ENCODE measurements around the gene MRC1. TPM values are rescaled to one million over a fixed set of nuclear protein-coding genes. Genes with fewer than 3 reads are reported as not detected.

MRC1 gene
- total RNA-seq, 1 experiment from 2014 or later, result 0.07 TPM

DNA sequence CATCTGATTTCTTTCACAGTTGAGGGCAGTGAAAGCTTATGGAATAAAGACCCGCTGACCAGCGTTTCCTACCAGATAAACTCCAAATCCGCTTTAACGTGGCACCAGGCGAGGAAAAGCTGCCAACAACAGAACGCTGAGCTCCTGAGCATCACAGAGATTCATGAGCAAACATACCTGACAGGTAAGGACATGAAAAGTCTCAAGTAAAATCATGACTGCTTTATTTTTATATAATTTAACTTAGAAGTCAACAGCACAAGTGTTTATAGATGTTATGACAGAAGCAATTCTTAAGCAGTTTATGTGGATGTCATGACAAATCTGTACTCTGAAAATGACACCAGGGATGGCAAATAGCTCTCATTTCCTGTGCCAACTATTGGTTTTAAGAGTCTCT is 24.5 kb downstream of the MRC1 start:
- Histone ChIP-seq H3K79me2 (ENCODE audit: low read depth) (no peaks in the 10 kb centered on the region), H3K27me3 (ENCODE audit: insufficient read depth, low read depth) (no peaks in the 10 kb centered on the region), H3F3A (ENCODE audit: insufficient read depth, low read depth) (no peaks in the 10 kb centered on the region), H3K36me3 (ENCODE audit: low read depth) (no peaks in the 10 kb centered on the region), H4K20me1 (ENCODE audit: insufficient read depth) (no peaks in the 10 kb centered on the region), H3K4me3 (no peak overlapping the region), H3K4me2 (no peak overlapping the region), H3K27ac (no peak overlapping the region), H3K9me3 (ENCODE audit: insufficient read depth, low read depth) (no peaks in the 10 kb centered on the region), H3K9me2 (ENCODE audit: insufficient read depth) (no peaks in the 10 kb centered on the region), H3K4me1 (replicated peaks; ENCODE audit: insufficient read depth) (peaks cover 9% of the 10 kb centered on the region), H2AFZ (no peak overlapping the region)
- intact Hi-C loops (cut with micrococcal nuclease; ENCODE audit: unreplicated experiment), result no loop called here
- ChIA-PET CTCF (no interaction called here), POLR2A (ENCODE audit: unreplicated experiment) (no interaction called here)
- TF ChIP-seq EZH2 (IDR thresholded peaks at IDR 0.05; ENCODE audit: low read depth), result no peak
- TF ChIP-seq, protein P1, sequence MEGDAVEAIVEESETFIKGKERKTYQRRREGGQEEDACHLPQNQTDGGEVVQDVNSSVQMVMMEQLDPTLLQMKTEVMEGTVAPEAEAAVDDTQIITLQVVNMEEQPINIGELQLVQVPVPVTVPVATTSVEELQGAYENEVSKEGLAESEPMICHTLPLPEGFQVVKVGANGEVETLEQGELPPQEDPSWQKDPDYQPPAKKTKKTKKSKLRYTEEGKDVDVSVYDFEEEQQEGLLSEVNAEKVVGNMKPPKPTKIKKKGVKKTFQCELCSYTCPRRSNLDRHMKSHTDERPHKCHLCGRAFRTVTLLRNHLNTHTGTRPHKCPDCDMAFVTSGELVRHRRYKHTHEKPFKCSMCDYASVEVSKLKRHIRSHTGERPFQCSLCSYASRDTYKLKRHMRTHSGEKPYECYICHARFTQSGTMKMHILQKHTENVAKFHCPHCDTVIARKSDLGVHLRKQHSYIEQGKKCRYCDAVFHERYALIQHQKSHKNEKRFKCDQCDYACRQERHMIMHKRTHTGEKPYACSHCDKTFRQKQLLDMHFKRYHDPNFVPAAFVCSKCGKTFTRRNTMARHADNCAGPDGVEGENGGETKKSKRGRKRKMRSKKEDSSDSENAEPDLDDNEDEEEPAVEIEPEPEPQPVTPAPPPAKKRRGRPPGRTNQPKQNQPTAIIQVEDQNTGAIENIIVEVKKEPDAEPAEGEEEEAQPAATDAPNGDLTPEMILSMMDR (conservative IDR thresholded peaks at IDR 0.05), result no peak
- BruUV-seq (replicated peaks), result no TSS peak
- no peak for DNase-seq

DNA sequence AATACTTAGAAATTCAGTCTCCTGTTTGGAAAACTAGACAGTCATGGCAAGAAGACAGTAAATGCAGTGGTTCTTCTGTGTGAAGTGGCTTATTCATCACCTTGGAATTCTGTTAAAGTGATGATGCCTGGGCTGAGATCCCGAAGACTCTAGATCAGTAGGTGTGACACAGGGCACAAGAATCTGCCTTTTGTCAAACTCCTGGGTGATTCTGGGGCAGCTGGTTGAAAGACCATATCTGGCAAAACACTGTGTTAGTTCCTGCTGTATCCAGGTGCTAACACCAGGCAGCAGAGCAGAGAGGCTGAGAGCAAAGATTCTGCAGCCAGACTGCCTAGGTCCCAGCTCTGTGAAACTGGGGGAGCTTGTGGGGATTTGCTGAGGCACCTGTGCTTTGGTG is 26.5 kb downstream of the MRC1 start:
- no peaks in the 10 kb centered on the region for H3K36me3 ChIP-seq (ENCODE audit: low read depth)
- no peak overlapping the region for H3K4me3 ChIP-seq
- H3K27ac ChIP-seq, result no peak overlapping the region
- H2AFZ ChIP-seq, result no peak overlapping the region
- H3K9me3 ChIP-seq (ENCODE audit: insufficient read depth, low read depth), result no peaks in the 10 kb centered on the region
- H3K27me3 ChIP-seq (ENCODE audit: insufficient read depth, low read depth), result no peaks in the 10 kb centered on the region
- H3F3A ChIP-seq (ENCODE audit: insufficient read depth, low read depth), result no peaks in the 10 kb centered on the region
- TF ChIP-seq, protein P1 (conservative IDR thresholded peaks at IDR 0.05), result no peak
- no peak for TF ChIP-seq EZH2 (IDR thresholded peaks at IDR 0.05; ENCODE audit: low read depth)
- CTCF ChIA-PET, result no interaction called here
- POLR2A ChIA-PET (ENCODE audit: unreplicated experiment), result interaction anchor here (0.6 kb wide), 1 partner anchor 42 kb away, joined by 3 read pairs; no protein-coding TSS in a partner anchor
- peaks cover 9% of the 10 kb centered on the region for H3K4me1 ChIP-seq (replicated peaks; ENCODE audit: insufficient read depth)
- intact Hi-C loops (cut with micrococcal nuclease; ENCODE audit: unreplicated experiment), result loop anchor here (1.0 to 5.0 kb wide), 2 partner anchors 48 to 93 kb away; no protein-coding TSS in a partner anchor
- no TSS peak for BruUV-seq (replicated peaks)
- no peak overlapping the region for H3K4me2 ChIP-seq
- no peaks in the 10 kb centered on the region for H3K9me2 ChIP-seq (ENCODE audit: insufficient read depth)
- no peaks in the 10 kb centered on the region for H3K79me2 ChIP-seq (ENCODE audit: low read depth)
- no peaks in the 10 kb centered on the region for H4K20me1 ChIP-seq (ENCODE audit: insufficient read depth)
- DNase-seq, result peak; percentile 57 to 72

DNA sequence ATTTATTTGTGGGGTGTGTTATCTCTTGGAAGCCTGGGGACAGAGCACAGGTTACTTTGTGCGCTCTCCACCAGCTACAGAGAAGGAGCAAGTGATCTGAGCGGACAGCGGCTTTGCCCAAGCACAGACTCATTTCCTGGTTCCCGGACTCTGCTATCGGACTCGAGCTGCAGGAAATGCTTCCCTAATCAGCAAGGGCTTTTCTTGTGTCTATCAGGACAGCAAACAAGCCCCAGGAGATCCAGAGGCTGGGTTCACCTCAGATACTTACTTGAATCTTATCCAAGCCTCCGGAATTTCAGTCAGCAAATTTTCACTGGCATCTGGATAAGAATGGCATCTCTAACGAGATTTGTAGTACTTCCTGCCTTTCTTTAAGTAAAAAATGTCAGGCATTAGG is 27.8 kb downstream of the MRC1 start:
- POLR2A ChIA-PET (ENCODE audit: unreplicated experiment), result interaction anchor here (0.7 kb wide), 1 partner anchor 31 kb away, joined by 3 read pairs; no protein-coding TSS in a partner anchor
- Histone ChIP-seq H3K27ac (no peak overlapping the region), H4K20me1 (ENCODE audit: insufficient read depth) (no peaks in the 10 kb centered on the region), H3K36me3 (ENCODE audit: low read depth) (no peaks in the 10 kb centered on the region), H3K4me2 (no peak overlapping the region), H3K27me3 (ENCODE audit: insufficient read depth, low read depth) (no peaks in the 10 kb centered on the region), H3K9me3 (ENCODE audit: insufficient read depth, low read depth) (no peaks in the 10 kb centered on the region), H3K4me3 (no peak overlapping the region), H3F3A (ENCODE audit: insufficient read depth, low read depth) (no peaks in the 10 kb centered on the region), H3K4me1 (replicated peaks; ENCODE audit: insufficient read depth) (peaks cover 9% of the 10 kb centered on the region), H2AFZ (no peak overlapping the region), H3K79me2 (ENCODE audit: low read depth) (no peaks in the 10 kb centered on the region), H3K9me2 (ENCODE audit: insufficient read depth) (no peaks in the 10 kb centered on the region)
- CTCF ChIA-PET, result no interaction called here
- TF ChIP-seq, protein P1 (conservative IDR thresholded peaks at IDR 0.05), result no peak
- TF ChIP-seq EZH2 (IDR thresholded peaks at IDR 0.05; ENCODE audit: low read depth), result no peak
- intact Hi-C loops (cut with micrococcal nuclease; ENCODE audit: unreplicated experiment), result loop anchor here (5.0 kb wide), 1 partner anchor 95 kb away; no protein-coding TSS in a partner anchor
- peak in 1 of 2 experiments; percentile 60 for DNase-seq
- BruUV-seq (replicated peaks), result no TSS peak
